ENCODE data around the gene KRTAP10-5.

KRTAP10-5 gene

DNA sequence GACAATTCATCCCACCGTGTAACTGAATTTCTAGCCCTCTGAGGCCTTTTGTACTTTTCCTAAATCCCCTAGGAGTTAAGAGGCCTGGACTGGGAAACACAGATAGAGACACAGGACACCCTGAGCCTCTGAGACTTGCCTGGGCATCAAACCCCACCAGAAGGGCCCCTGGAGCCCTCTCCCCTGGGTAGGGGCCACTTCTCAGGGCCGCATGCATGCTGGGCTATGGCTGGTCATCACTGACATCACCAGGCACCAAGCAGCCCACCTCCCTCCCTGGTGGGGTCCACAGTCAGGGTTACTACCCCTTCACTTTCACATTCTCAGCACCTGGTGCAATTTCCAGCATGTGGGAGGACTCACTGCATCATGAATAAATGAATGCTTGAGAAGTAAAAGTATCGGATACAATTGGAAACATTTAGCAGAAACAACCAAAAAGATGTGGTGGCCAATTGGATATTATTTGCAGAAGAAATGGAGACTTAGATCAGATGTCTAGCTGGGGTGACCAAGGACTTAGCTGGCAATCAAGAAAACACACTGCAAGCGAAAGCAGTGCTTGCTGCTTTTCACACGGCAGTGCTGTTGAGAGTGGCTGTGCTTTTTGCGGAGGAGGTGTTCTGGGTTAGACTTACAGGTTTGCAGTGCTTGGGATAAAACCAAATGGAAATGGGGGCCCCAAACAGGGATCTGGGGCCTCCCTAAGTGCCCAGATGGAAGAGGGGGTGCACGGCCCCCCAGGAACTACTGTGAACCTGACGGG is 19.0 kb upstream of the KRTAP10-5 start:
- Histone ChIP-seq H3K36me3 (ENCODE audit: control insufficient read depth, insufficient read depth, low read length) (no peaks in the 10 kb centered on the region), H3K27me3 (replicated peaks; ENCODE audit: control insufficient read depth, insufficient read depth, low read length) (no peaks in the 10 kb centered on the region), H3K4me3 (replicated peaks; ENCODE audit: low read depth, low read length) (no peak overlapping the region)
- DNase-seq (ENCODE audit: extremely low read depth, insufficient read length) = no peak
- TF ChIP-seq, protein P1, sequence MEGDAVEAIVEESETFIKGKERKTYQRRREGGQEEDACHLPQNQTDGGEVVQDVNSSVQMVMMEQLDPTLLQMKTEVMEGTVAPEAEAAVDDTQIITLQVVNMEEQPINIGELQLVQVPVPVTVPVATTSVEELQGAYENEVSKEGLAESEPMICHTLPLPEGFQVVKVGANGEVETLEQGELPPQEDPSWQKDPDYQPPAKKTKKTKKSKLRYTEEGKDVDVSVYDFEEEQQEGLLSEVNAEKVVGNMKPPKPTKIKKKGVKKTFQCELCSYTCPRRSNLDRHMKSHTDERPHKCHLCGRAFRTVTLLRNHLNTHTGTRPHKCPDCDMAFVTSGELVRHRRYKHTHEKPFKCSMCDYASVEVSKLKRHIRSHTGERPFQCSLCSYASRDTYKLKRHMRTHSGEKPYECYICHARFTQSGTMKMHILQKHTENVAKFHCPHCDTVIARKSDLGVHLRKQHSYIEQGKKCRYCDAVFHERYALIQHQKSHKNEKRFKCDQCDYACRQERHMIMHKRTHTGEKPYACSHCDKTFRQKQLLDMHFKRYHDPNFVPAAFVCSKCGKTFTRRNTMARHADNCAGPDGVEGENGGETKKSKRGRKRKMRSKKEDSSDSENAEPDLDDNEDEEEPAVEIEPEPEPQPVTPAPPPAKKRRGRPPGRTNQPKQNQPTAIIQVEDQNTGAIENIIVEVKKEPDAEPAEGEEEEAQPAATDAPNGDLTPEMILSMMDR (IDR thresholded peaks at IDR 0.05; ENCODE audit: insufficient read depth, low read length, poor library complexity, severe bottlenecking) = no peak

DNA sequence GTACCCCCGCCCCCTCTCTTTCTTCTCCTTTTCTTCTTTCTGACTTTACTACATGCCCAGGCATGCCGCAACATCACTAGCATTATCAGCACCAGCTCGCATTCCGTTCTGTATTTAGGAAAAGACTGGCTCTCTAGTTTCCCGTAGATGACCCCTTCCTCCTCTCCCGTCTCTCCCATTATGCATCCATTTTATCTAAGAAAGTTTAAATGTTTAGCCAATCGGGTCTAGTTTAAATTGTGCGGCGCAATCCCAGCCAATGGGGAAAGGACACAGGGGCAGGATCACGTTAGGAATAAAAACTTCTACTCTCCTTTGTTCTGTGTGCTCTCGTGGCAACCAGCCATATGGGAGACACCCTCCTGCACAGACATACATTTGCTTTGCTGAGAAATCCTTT is 17.7 kb upstream of the KRTAP10-5 start:
- DNase-seq (ENCODE audit: extremely low read depth, insufficient read length) = no peak
- TF ChIP-seq, protein P1 (IDR thresholded peaks at IDR 0.05; ENCODE audit: insufficient read depth, low read length, poor library complexity, severe bottlenecking) = no peak
- Histone ChIP-seq H3K4me3 (replicated peaks; ENCODE audit: low read depth, low read length) (no peak overlapping the region), H3K36me3 (ENCODE audit: control insufficient read depth, insufficient read depth, low read length) (no peaks in the 10 kb centered on the region), H3K27me3 (replicated peaks; ENCODE audit: control insufficient read depth, insufficient read depth, low read length) (no peaks in the 10 kb centered on the region)

- TF ChIP-seq, protein P1 (IDR thresholded peaks at IDR 0.05; ENCODE audit: insufficient read depth, low read length, poor library complexity, severe bottlenecking) = no peak
- no peak for DNase-seq (ENCODE audit: extremely low read depth, insufficient read length)
- Histone ChIP-seq H3K36me3 (ENCODE audit: control insufficient read depth, insufficient read depth, low read length) (no peaks in the 10 kb centered on the region), H3K27me3 (replicated peaks; ENCODE audit: control insufficient read depth, insufficient read depth, low read length) (no peaks in the 10 kb centered on the region), H3K4me3 (replicated peaks; ENCODE audit: low read depth, low read length) (no peak overlapping the region)
Observed at GRCh38 chr21:44596068-44596725, 15.8 kb upstream of the KRTAP10-5 start.

- TF ChIP-seq, protein P1 (IDR thresholded peaks at IDR 0.05; ENCODE audit: insufficient read depth, low read length, poor library complexity, severe bottlenecking) = no peak
- Histone ChIP-seq H3K27me3 (replicated peaks; ENCODE audit: control insufficient read depth, insufficient read depth, low read length) (no peaks in the 10 kb centered on the region), H3K4me3 (replicated peaks; ENCODE audit: low read depth, low read length) (no peak overlapping the region), H3K36me3 (ENCODE audit: control insufficient read depth, insufficient read depth, low read length) (no peaks in the 10 kb centered on the region)
- no peak for DNase-seq (ENCODE audit: extremely low read depth, insufficient read length)
Observed at GRCh38 chr21:44595524-44595923, 15.1 kb upstream of the KRTAP10-5 start.

- H3K36me3 ChIP-seq (ENCODE audit: control insufficient read depth, insufficient read depth, low read length) = no peaks in the 10 kb centered on the region
- no peaks in the 10 kb centered on the region for H3K27me3 ChIP-seq (replicated peaks; ENCODE audit: control insufficient read depth, insufficient read depth, low read length)
- no peak overlapping the region for H3K4me3 ChIP-seq (replicated peaks; ENCODE audit: low read depth, low read length)
- DNase-seq (ENCODE audit: extremely low read depth, insufficient read length) = no peak
- TF ChIP-seq, protein P1 (IDR thresholded peaks at IDR 0.05; ENCODE audit: insufficient read depth, low read length, poor library complexity, severe bottlenecking) = no peak
Observed at GRCh38 chr21:44594406-44594916, 14.1 kb upstream of the KRTAP10-5 start.

Measured in GM06990 (cell line).